ENCODE measurements around the gene STK36. TPM values are rescaled to one million over a fixed set of nuclear protein-coding genes. Genes with fewer than 3 reads are reported as not detected.
A peak's percentile ranks its signal among the peaks of the same experiment; 100 is the strongest.

STK36 gene
- total RNA-seq, 3 donors from 2014 or later: 24.6 to 48.5 (median 35.1) TPM

DNA sequence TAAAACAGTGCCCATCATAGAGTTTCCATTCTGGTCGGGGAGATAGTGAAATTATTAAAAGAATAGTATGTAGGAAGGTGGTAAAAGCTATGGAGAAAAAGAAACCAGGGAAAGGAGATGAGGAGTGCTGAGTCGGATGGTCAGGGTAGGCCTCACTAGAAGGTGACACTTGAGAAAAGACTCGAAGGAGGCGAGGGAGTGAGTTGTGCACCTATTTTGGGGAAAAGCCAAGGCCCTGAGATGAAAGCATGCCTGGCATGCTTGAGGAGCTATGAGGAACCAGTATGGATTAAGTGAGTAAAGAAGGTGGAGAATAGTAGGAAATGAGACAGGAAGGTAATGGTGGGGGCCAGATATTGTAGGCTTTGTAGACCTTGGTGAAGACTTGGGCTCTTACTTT is 31.5 kb downstream of the STK36 start:
- intact Hi-C loops (cut with DNase I, micrococcal nuclease): no loop called here
- no peak for DNase-seq
- TF ChIP-seq, protein P1, sequence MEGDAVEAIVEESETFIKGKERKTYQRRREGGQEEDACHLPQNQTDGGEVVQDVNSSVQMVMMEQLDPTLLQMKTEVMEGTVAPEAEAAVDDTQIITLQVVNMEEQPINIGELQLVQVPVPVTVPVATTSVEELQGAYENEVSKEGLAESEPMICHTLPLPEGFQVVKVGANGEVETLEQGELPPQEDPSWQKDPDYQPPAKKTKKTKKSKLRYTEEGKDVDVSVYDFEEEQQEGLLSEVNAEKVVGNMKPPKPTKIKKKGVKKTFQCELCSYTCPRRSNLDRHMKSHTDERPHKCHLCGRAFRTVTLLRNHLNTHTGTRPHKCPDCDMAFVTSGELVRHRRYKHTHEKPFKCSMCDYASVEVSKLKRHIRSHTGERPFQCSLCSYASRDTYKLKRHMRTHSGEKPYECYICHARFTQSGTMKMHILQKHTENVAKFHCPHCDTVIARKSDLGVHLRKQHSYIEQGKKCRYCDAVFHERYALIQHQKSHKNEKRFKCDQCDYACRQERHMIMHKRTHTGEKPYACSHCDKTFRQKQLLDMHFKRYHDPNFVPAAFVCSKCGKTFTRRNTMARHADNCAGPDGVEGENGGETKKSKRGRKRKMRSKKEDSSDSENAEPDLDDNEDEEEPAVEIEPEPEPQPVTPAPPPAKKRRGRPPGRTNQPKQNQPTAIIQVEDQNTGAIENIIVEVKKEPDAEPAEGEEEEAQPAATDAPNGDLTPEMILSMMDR (IDR thresholded peaks at IDR 0.05): no peak
- no peak for ATAC-seq
- Histone ChIP-seq H3K9me3 (no peaks in the 10 kb centered on the region), H3K4me3 (no peak overlapping the region), H3K36me3 (ENCODE audit: low read depth) (no peaks in the 10 kb centered on the region), H3K4me1 (ENCODE audit: low read depth) (no peaks in the 10 kb centered on the region)

DNA sequence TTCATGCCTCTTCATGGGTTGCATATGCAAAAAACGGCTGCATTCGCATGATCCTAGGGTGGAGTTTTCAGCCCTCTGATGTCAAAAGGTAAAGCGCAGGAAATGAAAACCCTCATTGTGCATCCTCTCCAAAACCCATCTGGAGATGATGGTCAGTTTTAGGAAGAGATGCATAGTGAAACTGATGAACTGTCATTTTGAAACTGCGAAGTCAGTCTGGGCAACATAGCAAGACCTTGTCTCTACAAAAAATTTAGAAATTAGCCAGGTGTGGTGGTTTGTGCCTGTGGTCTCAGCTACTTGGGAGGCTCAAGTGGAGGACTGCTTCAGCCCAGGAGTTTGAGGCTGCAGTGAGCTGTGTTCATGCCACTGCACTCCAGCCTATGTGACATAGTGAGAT is 36.2 kb downstream of the STK36 start:
- intact Hi-C loops (cut with DNase I, micrococcal nuclease): no loop called here
- DNase-seq: no peak
- H3K4me3 ChIP-seq: no peak overlapping the region
- ATAC-seq: no peak
- TF ChIP-seq, protein P1 (IDR thresholded peaks at IDR 0.05): no peak
- H3K36me3 ChIP-seq (ENCODE audit: low read depth): no peaks in the 10 kb centered on the region
- no peaks in the 10 kb centered on the region for H3K9me3 ChIP-seq
- peaks cover 3% of the 10 kb centered on the region for H3K4me1 ChIP-seq (ENCODE audit: low read depth)

DNA sequence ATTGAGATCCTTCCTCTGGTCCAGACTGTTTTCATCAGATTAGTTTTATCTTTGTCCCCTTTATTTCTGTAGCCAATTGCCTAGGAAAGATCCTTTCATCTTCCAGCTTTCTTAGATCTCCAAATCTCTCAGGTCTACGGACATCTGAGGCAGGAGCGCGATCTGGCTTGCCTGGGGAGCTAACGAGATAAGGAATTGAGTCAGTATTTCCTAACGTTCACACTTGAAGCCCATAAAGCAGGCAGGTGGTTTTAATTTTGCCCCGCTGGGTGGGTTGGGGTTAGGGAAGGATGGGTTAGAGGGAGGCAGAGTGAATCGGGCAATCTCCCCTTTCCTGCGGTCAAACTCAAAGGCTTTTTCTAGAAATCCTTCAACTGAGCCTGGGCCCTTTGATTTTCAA is 38.0 kb downstream of the STK36 start:
- Histone ChIP-seq H3K9me3 (no peaks in the 10 kb centered on the region), H3K36me3 (ENCODE audit: low read depth) (no peaks in the 10 kb centered on the region), H3K4me1 (ENCODE audit: low read depth) (peaks cover 3% of the 10 kb centered on the region), H3K4me3 (no peak overlapping the region)
- TF ChIP-seq, protein P1 (IDR thresholded peaks at IDR 0.05): no peak
- intact Hi-C loops (cut with DNase I, micrococcal nuclease): loop anchor here in 1 of 2 donors (5.0 kb wide), 1 partner anchor 137 kb away; no protein-coding TSS in a partner anchor
- ATAC-seq (no peak), DNase-seq (no peak)

DNA sequence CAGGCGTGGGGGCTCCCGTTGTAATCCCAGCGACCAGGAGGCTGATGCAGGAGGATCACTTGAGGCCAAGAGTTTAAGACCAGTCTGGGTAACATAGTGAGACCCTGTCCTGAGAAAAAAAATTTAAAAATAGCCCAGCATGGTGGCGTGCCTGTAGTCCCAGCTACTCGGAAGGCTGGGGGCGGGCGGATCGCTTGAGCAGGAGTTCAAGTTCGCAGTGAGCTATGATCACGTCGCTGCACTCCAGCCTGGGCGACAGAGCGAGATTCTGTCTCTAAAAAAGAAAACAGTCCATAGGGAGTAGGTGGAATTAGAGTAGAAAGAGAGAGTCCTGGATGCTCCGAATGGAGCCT is 38.4 kb downstream of the STK36 start:
- ATAC-seq (no peak), DNase-seq (no peak)
- Histone ChIP-seq H3K4me1 (ENCODE audit: low read depth) (peaks cover 3% of the 10 kb centered on the region), H3K4me3 (no peak overlapping the region), H3K9me3 (no peaks in the 10 kb centered on the region), H3K36me3 (ENCODE audit: low read depth) (no peaks in the 10 kb centered on the region)
- intact Hi-C loops (cut with DNase I, micrococcal nuclease): loop anchor here in 1 of 2 donors (5.0 kb wide), 1 partner anchor 137 kb away; no protein-coding TSS in a partner anchor
- TF ChIP-seq, protein P1 (IDR thresholded peaks at IDR 0.05): no peak

DNA sequence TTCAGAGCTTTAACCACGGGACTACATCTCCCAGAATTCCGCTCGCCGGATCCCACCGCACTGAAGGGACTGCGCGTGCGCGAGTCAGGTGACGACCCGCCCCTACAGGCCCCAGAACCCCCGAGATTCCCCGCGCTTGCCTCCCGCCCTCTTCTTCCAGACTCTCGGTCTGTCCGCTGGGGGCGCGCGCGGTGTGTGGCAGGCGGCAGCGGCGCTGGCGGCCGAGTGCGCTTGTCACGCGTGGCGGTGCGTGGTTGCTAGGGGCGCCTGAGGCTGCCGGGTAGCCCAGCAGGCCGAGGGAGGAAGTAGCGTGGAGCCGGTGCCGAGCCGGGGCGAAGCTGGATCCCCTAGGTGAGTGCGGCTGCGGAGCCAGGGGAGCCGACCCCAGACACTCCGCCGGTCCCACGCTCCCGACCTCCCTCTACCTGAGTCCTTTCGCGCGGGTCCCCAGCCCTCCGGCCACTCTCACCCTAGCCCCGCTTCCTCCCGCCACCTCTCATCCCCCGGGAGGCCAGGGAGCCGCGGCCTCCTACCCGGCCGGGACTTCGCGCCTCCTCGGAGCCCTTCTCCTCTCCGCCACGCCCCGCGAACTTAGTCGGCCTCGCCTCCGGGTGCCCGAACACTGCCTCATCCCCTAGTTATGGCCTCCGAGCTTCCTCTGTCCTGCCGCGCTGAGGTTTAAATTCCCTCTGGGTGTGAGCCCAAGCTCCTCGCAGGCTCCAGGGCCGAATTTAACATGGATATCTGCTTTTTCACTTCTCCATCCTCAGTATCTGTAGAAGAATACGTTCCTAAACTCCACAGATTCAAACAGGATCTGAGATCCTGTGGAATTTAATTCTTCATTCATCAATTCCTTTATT is 39.0 kb downstream of the STK36 start, which contains the start of gene TTLL4:
TSS of gene TTLL4 (plus strand) at position 149 of the 863 bp plus-strand sequence. CDS start 26,842 bp downstream, outside the sequence.
- intact Hi-C loops (cut with DNase I, micrococcal nuclease): loop anchor here in 1 of 2 donors (5.0 kb wide), 1 partner anchor 136 kb away; no protein-coding TSS in a partner anchor
- H3K9me3 ChIP-seq: no peaks in the 10 kb centered on the region
- H3K4me3 ChIP-seq: peak within 1 kb of the TSS; percentile 43
- ATAC-seq (peak; percentile 99), DNase-seq (peak; percentile 97 to 99 (median 98))
- TF ChIP-seq, protein P1 (IDR thresholded peaks at IDR 0.05): peak; percentile 96
- no peaks in the 10 kb centered on the region for H3K36me3 ChIP-seq (ENCODE audit: low read depth)
- peaks cover 3% of the 10 kb centered on the region for H3K4me1 ChIP-seq (ENCODE audit: low read depth)

Measured in mucosa of descending colon (tissue), 3 donors.